Prostate gland (tissue), 2 donors: ENCODE data around the gene AFF3.

Source experiments
- CTCF ChIP-seq, 4 experiments: fragments of 200-600 bp in 2 of 4; fragments of 450-650 bp in 2 of 4; sonication (generic) in 2 of 4; IDR thresholded peaks; 1 replicate in 3 of 4; 2 replicates in 1 of 4; pipeline ENCODE4 v1.5.1; 2016 to 2019; ENCODE audit warnings: antibody characterized with exemption in 4 of 4, mild to moderate bottlenecking in 2 of 4, moderate library complexity in 2 of 4
- POLR2A ChIP-seq: fragments of 450-650 bp; IDR thresholded peaks from one replicate; pipeline ENCODE4 v1.6.1; 2016; ENCODE audit warnings: antibody characterized with exemption, mild to moderate bottlenecking
- POLR2AphosphoS5 ChIP-seq: sonication (generic); formaldehyde crosslinking; IDR thresholded peaks from one replicate; pipeline ENCODE4 v1.6.1; 2017; ENCODE audit warnings: antibody characterized with exemption

GRCh38 chr2:99922664-99923063 is 219.7 kb downstream of the AFF3 start:
- no peak for TF ChIP-seq CTCF (IDR thresholded peaks at IDR 0.05)
- no peak for TF ChIP-seq POLR2A
- TF ChIP-seq POLR2AphosphoS5: no peak
